Activated T-helper 9 cell treated with anti-CD3 and anti-CD28 coated beads, Interleukin-2, amount 50 U/mL, for 16 hours (primary cell): ENCODE results near the gene AK8.

Experiments
- DNase-seq: peaks from one replicate; pipeline ENCODE4 v3.0.0-alpha.2; 2020; ENCODE audit warnings: low read depth

AK8 gene

GRCh38 chr9:132857616-132858342 is 20.3 kb downstream of the AK8 start:
- no peak for DNase-seq

- DNase-seq: no peak
These were observed 21.1 kb downstream of the AK8 start for GRCh38 chr9:132857031-132857430.

- no peak for DNase-seq
These were observed 22.2 kb downstream of the AK8 start for GRCh38 chr9:132855904-132856303.

- DNase-seq: no peak
These were observed 23.3 kb downstream of the AK8 start for GRCh38 chr9:132854832-132855231.

- no peak for DNase-seq
These were observed 24.6 kb downstream of the AK8 start for GRCh38 chr9:132853482-132853881.

GRCh38 chr9:132849185-132849706 is 28.8 kb downstream of the AK8 start:
- no peak for DNase-seq

GRCh38 chr9:132846918-132847515 is 31.1 kb downstream of the AK8 start:
- DNase-seq: no peak

GRCh38 chr9:132846109-132846917 is 31.8 kb downstream of the AK8 start:
- DNase-seq: no peak

GRCh38 chr9:132842124-132843044 is 35.7 kb downstream of the AK8 start:
- no peak for DNase-seq

GRCh38 chr9:132840980-132841379 is 37.1 kb downstream of the AK8 start:
- DNase-seq: no peak

- DNase-seq: no peak
These were observed 39.8 kb downstream of the AK8 start for GRCh38 chr9:132838291-132838690.

GRCh38 chr9:132837501-132838286 is 40.4 kb downstream of the AK8 start:
- no peak for DNase-seq

- DNase-seq: no peak
These were observed 43.7 kb downstream of the AK8 start for GRCh38 chr9:132834343-132834742.

GRCh38 chr9:132833550-132834121 is 44.4 kb downstream of the AK8 start:
- DNase-seq: no peak

- DNase-seq: no peak
These were observed 45.8 kb downstream of the AK8 start for GRCh38 chr9:132832171-132832881.

GRCh38 chr9:132828201-132828770 is 49.8 kb downstream of the AK8 start:
- no peak for DNase-seq

- DNase-seq: no peak
These were observed 50.7 kb downstream of the AK8 start for GRCh38 chr9:132827366-132827765.

- DNase-seq: no peak
These were observed 51.3 kb downstream of the AK8 start for GRCh38 chr9:132826621-132827365.

- no peak for DNase-seq
These were observed 52.0 kb downstream of the AK8 start for GRCh38 chr9:132826131-132826530.
